Measurements from ENCODE around the gene PPP1R7.

PPP1R7 gene

DNA sequence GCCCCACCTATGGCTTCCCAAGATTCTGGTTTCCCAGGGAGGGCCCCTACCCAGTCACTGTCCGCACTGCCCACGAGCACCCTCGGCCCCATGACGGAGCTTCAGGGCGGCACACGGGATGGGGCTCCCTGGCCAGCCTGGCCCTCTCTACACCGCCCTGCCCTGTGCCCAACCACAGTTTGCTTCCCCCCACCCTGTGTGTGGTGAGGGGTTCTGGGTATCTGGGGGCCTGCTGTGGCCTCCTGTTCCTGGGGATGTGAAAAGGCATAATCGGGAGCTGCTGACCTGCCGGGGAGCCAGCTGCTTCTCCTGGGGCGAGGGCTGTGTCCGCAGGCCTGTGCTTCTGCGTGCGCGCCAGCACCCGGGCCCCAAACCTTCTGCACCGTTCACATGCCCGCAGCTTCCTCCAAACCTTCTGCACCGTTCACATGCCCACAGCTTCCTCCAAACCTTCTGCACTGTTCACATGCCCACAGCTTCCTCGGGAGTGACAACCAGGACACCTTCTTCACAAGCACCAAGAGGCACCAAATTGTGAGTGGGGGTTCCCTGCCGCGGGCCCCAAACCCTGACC is 50.6 kb downstream of the PPP1R7 start:
- in situ Hi-C loops (cut with HindIII; ENCODE audit: low sequenced_read_pairs) = no loop called here
- TF ChIP-seq, protein P1, sequence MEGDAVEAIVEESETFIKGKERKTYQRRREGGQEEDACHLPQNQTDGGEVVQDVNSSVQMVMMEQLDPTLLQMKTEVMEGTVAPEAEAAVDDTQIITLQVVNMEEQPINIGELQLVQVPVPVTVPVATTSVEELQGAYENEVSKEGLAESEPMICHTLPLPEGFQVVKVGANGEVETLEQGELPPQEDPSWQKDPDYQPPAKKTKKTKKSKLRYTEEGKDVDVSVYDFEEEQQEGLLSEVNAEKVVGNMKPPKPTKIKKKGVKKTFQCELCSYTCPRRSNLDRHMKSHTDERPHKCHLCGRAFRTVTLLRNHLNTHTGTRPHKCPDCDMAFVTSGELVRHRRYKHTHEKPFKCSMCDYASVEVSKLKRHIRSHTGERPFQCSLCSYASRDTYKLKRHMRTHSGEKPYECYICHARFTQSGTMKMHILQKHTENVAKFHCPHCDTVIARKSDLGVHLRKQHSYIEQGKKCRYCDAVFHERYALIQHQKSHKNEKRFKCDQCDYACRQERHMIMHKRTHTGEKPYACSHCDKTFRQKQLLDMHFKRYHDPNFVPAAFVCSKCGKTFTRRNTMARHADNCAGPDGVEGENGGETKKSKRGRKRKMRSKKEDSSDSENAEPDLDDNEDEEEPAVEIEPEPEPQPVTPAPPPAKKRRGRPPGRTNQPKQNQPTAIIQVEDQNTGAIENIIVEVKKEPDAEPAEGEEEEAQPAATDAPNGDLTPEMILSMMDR (IDR thresholded peaks at IDR 0.05; ENCODE audit: low read depth, low read length) = no peak
- H3K4me3 ChIP-seq (ENCODE audit: low read depth, low read length) = no peak overlapping the region
- DNase-seq (ENCODE audit: low read depth, low spot score) = no peak

DNA sequence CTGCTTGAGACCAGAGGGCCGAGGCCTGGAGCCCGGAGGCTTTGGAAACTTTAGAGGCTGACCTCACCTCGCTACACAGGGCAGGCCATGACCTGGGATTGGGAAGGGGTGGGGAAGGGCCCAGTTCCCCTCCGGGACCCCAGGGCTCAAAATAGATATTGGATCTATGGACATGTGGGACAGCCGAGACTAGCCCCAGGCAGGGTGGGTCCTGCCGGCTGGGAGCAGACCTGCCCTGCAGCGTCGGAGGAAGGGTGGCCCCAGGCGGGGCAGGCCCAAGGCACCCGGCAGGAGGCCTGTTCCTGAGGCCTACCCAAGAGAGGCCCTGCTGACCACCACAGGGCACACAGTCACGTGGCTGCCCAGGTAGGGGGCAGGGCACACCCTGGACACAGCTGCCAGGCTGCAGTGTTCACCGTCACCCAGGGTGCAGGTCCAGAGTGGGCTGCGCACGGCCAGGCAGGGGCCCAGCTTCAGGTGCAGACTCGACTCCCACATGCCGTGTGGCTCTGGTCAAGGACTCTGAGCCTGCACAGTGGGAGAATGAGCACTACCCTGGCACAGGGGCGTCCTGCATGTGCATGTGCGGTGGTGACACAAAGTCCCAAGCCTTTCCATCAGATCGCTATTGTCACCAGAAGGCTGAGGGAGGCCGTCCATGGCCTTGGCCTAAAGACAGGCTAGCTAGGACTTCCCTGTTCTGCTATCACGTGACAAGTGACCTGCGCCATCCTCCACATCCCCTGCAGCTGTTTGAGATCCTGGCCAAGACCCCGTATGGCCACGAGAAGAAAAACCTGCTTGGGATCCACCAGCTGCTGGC is 51.4 kb downstream of the PPP1R7 start:
- TF ChIP-seq, protein P1 (IDR thresholded peaks at IDR 0.05; ENCODE audit: low read depth, low read length) = no peak
- H3K4me3 ChIP-seq (ENCODE audit: low read depth, low read length) = no peak overlapping the region
- no peak for DNase-seq (ENCODE audit: low read depth, low spot score)
- in situ Hi-C loops (cut with HindIII; ENCODE audit: low sequenced_read_pairs) = no loop called here

DNA sequence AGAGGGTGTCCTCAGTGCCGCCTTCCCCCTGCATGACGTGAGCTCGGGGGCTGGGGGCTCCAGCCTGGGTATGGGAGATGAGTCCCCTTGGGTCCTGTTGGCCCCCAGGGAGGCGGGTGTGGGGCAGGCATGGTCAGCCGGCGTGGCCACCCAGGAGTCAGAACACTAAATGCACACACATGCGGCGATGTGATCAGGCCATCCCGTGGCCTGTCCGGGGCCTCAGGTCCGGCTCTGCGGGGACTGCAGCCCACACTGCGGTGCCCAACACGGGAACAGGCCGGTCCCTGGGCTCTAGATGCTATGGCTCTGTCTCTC is 52.0 kb downstream of the PPP1R7 start:
- in situ Hi-C loops (cut with HindIII; ENCODE audit: low sequenced_read_pairs) = no loop called here
- H3K4me3 ChIP-seq (ENCODE audit: low read depth, low read length) = no peak overlapping the region
- TF ChIP-seq, protein P1 (IDR thresholded peaks at IDR 0.05; ENCODE audit: low read depth, low read length) = no peak
- DNase-seq (ENCODE audit: low read depth, low spot score) = no peak

DNA sequence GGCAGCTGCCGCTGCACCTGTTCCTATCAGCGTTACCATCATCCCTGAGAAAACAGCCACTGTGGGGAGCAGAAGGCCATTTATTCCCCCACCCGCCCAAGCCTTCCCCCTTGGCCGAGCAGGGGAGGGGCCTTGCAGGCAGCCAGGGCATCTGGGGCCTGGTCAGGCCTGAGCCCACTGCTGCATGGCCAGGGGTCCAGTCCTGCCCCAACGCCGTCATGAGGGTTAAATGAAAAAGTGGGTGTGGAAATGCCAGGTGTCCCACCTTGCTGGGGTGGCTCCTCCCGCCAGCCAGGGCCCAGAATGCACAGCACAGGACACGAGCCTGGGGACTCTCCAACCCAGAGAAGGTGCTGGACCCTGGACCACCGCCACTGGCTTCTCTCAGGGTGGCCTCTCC is 52.4 kb downstream of the PPP1R7 start:
- TF ChIP-seq, protein P1 (IDR thresholded peaks at IDR 0.05; ENCODE audit: low read depth, low read length) = no peak
- in situ Hi-C loops (cut with HindIII; ENCODE audit: low sequenced_read_pairs) = no loop called here

DNA sequence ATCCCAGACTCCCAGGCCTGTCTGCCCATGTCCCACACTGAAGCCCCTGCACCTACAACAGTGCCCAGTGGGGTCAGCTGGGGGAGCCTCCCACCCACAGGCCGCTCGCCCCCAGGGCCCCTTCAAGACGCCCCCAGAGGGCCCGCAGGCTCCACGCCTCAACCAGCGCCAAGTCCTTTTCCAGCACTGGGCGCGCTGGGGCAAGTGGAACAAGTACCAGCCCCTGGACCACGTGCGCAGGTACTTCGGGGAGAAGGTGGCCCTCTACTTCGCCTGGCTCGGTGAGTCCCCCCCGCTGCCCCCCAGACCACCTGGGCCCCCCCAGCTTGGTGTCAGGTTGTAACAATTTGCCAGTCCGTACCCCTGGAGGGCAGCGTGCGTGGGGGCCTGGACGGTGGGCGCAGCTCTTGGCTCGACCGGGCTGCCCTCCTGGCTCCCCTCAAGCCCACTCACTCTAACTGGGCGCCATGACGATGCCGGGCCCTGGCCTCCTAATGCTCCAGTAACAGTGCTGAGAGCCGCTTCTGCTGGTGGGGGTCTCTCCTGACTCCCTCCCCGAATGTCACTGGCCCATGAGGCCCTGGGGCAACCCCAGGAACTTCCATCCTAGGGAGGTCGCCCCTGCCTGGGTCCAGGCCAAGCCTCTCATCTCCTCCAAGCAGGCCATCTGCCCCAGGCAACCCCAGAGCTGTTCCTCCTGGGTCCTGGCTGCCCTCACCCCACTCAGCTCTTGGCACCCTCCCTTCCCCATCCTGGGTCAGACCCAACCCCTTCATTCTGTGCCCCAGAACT is 53.1 kb downstream of the PPP1R7 start:
- TF ChIP-seq, protein P1 (IDR thresholded peaks at IDR 0.05; ENCODE audit: low read depth, low read length) = no peak
- no peak for DNase-seq (ENCODE audit: low read depth, low spot score)
- in situ Hi-C loops (cut with HindIII; ENCODE audit: low sequenced_read_pairs) = no loop called here
- no peak overlapping the region for H3K4me3 ChIP-seq (ENCODE audit: low read depth, low read length)

More for the DNA sequence above, 52.4 kb downstream of the PPP1R7 start:
- no peak overlapping the region for H3K4me3 ChIP-seq (ENCODE audit: low read depth, low read length)
- no peak for DNase-seq (ENCODE audit: low read depth, low spot score)

DNA sequence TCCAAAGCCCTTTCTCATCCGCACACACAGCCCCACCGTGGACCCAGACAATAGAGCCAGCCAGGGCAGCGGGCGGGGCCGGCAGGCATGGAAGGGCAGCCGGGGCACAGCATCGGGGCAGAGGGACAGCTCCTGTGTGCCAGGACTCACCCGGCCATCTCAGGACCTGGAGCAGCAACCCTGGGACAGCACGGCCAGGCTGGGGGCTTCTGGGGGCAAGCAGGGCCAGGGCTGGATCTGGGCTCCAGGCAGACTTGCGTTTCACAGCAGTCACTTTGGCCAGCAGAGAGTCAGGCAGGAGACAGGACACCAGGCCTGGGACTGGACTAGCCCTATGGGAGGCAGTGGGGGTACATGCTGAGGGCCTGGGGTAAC is 53.7 kb downstream of the PPP1R7 start:
- TF ChIP-seq, protein P1 (IDR thresholded peaks at IDR 0.05; ENCODE audit: low read depth, low read length) = no peak
- in situ Hi-C loops (cut with HindIII; ENCODE audit: low sequenced_read_pairs) = no loop called here
- DNase-seq (ENCODE audit: low read depth, low spot score) = no peak
- H3K4me3 ChIP-seq (ENCODE audit: low read depth, low read length) = no peak overlapping the region
